ENCODE results near the gene THSD7B.
A peak's percentile ranks its signal among the peaks of the same experiment; 100 is the strongest.

THSD7B gene

DNA sequence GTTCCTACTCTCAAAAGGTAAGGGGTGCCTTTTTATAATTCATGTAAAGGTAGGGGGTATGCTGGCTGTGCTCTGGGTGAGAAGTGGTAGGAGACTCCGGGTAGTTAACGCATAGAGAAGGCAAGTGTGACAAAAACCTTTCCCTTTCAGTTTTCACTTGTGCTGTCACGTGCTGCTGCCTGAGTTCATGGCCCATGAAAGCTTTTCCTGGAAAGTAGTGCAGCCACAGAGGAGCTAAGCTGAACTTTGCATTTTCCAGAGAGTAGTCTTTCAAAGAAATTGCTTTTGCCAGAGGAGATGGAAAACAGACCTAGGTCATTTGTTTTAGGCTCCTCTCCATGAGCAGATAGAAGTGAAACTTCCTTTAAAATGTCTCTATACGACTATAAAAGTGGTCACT is 44.7 kb downstream of the THSD7B start:
- DNase-seq: no peak

DNA sequence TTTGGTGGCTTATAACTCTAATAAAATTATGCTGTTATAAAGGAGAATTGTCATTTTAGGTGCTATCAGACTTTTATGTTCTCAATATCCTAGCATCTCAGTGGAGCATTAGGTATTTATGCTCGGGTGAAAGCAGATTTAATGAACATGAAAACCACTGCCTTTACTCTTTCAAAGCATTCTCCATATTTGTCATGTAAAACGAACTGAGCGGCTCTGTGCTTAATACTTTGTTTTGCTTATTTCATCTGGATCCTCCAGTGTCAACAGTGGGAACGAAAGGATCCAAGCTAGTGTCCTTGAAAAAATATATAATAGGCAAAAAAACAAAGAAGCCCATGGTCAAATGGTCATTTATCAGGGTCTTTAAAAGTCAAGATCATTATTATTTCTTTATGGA is 53.5 kb downstream of the THSD7B start:
- DNase-seq: no peak

DNA sequence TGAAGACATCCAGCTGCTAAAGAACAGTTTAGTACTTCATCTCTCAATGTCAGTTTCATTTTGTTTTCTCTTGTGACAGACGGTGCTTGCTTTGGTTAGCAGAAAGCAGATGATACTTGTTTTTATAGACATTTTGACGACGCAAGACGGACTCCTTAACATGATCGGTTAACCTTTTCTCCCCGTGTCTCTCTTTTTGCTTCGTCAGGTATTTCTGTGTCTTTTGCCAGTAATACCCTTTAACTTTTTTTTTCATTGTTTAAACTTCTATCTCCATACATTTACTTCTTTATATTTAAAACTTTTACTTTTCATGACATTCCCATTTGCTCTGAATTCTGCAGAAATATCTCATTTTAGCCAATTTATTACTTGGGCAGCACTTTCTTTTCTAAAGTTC is 57.9 kb downstream of the THSD7B start:
- no peak for DNase-seq

DNA sequence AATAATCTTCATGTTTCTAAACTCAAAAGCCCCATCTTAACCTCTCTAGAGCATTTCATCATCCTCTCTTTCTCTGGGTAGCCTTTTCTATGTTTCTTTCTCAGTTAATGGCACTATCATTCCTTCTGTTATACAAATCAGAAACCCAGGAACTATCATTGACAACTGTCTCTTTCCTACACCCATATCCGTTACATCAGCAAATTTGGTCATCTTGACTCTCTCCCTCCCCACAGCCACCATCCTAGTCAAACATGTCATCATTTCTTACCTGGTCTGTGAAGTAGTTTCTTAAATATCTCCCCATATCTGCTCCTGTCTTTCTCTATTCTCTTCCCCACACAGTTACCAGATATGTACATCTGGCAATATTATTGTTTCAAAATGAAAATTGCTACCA is 62.8 kb downstream of the THSD7B start:
- DNase-seq: no peak

GRCh38 chr2:136828774-136829173 is 63.4 kb downstream of the THSD7B start:
- DNase-seq: no peak

GRCh38 chr2:136844546-136844945 is 79.2 kb downstream of the THSD7B start:
- DNase-seq: no peak

GRCh38 chr2:136858656-136859055 is 93.3 kb downstream of the THSD7B start:
- no peak for DNase-seq

DNA sequence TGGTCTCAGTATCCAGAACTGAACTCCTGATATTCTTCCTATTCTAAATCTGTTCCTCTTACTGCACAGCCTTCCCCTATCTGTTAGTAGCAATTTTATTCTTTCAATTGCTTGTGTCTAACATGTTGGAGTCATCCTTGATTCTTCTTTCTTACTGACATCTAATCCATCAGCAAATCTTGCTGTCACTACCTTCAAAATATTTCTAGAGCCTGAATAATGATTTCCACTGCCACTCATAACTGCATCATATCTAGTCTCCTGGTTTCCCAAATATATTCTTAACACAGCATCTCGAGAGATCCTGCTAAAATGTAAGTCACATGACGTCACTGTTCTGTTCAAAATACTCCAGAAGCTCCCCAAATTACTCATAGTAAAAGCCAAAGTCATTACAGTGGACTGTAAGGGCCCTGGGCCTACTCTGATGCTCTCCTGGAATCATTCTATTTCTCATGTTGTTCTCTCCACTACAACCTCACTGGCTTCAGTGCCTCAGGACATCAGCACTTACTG is 95.2 kb downstream of the THSD7B start:
- no peak for DNase-seq

- DNase-seq: no peak
Measured at GRCh38 chr2:136863468-136863867, 98.1 kb downstream of the THSD7B start.

DNA sequence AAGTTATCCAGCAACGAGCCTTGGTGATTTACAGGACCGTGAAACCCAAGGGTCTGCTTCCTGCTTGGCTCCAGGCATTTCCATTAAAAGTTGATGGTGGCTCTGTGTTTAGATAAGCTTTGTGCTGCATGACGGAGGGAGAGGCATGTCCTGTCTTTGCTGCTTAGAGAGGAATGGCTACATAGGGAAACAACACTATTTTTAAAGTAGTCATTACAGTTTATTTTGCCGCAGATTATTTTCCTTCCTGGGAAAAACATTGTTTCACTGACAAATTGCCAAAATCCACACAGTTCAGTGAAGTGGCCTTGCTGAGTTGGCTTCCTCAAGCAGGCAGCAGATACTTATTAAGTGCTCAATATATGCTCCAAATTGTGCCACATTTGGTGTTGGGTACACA is 98.5 kb downstream of the THSD7B start:
- no peak for DNase-seq

- no peak for DNase-seq
Measured at GRCh38 chr2:136871424-136871823, 106.1 kb downstream of the THSD7B start.

DNA sequence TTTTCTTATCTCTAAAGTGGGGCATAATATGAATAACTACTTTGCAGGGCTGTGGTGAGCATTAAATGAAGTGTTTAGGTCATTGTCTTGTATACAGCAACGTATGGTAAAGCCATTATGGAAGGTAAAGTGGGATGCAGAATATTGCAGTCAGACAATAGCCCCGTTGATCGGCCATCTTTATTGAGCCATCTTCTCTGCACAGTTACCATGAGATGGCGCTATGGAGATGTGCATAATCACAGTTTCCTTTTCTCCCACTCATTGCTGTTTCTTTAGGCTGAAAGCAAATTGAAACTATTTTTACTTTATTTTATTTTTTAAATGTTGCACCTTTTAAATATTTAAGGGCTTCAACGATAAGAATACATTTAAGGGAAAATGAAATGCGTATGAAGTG is 108.9 kb downstream of the THSD7B start:
- peak in 3 of 4 experiments; percentile 7 to 18 (median 18) for DNase-seq

DNA sequence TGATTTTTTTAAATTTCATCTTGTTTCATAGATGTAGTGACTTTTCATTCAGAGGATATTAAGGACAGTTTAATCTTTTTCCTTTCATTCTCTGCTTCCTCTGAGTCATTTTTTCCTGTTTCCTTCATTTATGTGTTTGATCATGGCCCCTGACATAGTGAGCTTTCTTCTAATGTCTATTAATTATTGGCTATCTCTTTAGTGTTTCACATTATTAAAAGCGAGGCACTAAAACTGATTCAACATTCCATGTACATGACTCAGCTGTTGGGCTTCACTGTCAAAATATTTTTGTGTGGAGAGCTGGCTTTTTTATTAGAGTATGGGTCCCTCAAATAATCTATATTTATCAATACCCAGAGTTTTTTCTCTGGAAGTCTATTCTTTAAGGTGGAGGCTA is 125.8 kb downstream of the THSD7B start:
- no peak for DNase-seq

GRCh38 chr2:136894007-136894634 is 128.8 kb downstream of the THSD7B start:
- DNase-seq: no peak

DNA sequence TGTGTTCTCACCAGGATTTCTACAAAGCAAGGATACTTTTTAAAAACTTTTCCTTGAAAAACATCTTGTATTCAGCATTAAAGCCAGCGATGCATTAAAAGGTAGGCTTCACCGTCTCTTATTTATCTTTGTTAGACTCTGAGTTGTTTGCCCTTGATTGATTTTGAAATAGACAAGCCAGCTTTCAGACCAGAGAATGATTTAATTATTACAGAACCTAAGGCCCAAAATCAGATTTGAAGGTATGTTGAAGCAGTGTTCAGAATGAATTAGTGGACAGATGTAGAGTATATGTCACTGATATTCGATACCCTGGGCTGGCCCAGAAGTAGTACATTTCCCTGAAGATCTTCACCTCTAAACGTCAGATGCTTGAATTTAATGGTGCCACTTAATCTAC is 136.4 kb downstream of the THSD7B start:
- DNase-seq: no peak

- DNase-seq: no peak
Measured at GRCh38 chr2:136905779-136906178, 140.4 kb downstream of the THSD7B start.

GRCh38 chr2:136909777-136910176 is 144.4 kb downstream of the THSD7B start:
- no peak for DNase-seq

- no peak for DNase-seq
Measured at GRCh38 chr2:136916131-136916530, 150.8 kb downstream of the THSD7B start.

DNA sequence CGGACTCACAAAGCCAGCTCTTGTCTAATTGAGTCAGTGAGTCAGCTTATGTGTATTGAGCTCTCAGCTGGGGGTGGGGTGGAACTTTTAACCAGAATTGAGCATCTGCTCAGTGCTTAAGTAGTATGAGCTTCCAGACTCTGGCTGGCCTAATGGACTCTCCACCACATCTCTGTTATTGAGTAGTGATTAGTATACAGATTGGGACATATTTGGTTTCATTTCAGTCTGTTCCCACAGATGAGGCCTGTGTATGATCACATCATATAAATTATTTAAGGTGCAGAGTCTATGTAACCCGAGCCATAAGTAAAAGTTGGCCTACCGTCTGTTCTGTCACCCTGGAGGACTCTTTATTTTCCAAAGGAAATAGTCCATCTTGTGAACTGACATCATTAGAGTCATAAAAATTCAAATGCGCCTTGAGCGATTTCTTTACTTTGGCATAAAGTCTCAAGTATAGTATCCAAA is 152.1 kb downstream of the THSD7B start:
- DNase-seq: no peak

- DNase-seq: no peak
Measured at GRCh38 chr2:136919682-136920081, 154.3 kb downstream of the THSD7B start.

DNA sequence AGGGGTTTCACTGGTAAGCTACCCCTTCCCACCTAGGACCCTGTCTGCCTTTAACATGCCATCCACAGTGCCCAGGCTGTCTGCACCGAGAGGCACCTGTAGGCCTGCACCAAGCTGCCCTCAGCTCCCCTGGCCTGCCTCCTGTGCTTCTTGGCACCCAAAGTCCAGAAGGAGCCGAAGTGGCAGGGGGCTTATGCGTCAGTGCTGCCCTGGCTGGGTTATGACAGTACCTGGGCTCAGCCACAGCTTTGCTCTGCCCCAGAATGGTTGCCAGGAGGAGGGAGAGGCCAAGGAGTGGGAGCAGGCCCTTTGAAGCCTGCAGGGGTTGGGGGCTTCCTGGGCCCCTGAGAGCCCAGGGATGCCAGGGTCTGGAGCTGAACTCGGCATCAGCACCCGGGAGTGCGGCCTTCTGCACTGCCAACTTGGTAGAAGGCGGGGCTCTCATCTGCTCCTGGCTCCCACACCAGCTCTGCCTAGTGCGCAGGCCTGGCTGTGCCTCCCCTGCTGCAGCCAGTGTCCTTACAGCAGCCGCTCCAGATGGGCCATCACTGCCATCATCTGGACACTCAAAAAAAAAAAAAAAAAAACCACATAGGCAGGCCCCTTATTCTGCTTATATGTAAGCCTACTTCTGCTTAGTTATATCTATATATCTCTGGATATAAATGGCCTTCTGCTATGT is 155.4 kb downstream of the THSD7B start:
- DNase-seq: no peak

- DNase-seq: no peak
Measured at GRCh38 chr2:136927156-136927555, 161.8 kb downstream of the THSD7B start.

DNA sequence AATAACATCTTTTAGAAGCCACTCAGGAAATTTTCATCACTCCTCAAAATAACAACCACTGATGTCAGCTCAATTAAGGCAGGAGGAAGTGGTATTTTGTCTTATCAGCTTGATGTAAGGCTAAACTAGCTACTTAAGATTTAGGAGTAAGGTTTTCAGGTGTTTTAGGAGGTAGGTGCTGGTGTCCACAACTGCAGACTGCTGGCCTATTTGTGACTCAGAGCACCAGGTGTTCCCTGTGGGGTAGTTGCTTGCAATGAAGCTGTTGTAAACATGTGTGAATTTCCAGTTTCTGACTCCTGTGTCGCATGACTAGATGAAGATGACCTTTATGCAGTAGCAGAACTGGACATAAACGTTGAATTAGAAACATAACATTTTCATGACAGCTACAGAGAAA is 164.2 kb downstream of the THSD7B start:
- DNase-seq: no peak

- peak in 3 of 4 experiments; percentile 3 to 13 (median 11) for DNase-seq
Measured at GRCh38 chr2:136932700-136933099, 167.4 kb downstream of the THSD7B start.

Data from suppressor macrophage (primary cell).